ENCODE data around the gene RIN2. TPM values are rescaled to one million over a fixed set of nuclear protein-coding genes. Genes with fewer than 3 reads are reported as not detected.

Gene RIN2, protein sequence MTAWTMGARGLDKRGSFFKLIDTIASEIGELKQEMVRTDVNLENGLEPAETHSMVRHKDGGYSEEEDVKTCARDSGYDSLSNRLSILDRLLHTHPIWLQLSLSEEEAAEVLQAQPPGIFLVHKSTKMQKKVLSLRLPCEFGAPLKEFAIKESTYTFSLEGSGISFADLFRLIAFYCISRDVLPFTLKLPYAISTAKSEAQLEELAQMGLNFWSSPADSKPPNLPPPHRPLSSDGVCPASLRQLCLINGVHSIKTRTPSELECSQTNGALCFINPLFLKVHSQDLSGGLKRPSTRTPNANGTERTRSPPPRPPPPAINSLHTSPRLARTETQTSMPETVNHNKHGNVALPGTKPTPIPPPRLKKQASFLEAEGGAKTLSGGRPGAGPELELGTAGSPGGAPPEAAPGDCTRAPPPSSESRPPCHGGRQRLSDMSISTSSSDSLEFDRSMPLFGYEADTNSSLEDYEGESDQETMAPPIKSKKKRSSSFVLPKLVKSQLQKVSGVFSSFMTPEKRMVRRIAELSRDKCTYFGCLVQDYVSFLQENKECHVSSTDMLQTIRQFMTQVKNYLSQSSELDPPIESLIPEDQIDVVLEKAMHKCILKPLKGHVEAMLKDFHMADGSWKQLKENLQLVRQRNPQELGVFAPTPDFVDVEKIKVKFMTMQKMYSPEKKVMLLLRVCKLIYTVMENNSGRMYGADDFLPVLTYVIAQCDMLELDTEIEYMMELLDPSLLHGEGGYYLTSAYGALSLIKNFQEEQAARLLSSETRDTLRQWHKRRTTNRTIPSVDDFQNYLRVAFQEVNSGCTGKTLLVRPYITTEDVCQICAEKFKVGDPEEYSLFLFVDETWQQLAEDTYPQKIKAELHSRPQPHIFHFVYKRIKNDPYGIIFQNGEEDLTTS
- polyA plus RNA-seq (2013, experiment 1 of 2) = 0.65 TPM
- polyA plus RNA-seq (2013, experiment 2 of 2) = 0.53 TPM

- Histone ChIP-seq H3K4me2 (ENCODE audit: low read length) (peak within 1 kb of the TSS; percentile 88), H3K27me3 (ENCODE audit: insufficient read depth, low read length, poor library complexity) (no peaks in the 10 kb centered on the region), H3K56ac (ENCODE audit: low read length) (peak within 1 kb of the TSS; percentile 81), H3K79me1 (ENCODE audit: low read length) (no peaks in the 10 kb centered on the region), H3K27ac (ENCODE audit: low read depth, low read length) (peak within 1 kb of the TSS; percentile 43), H2AK5ac (ENCODE audit: low read length) (no peak within 1 kb of the TSS), H3K18ac (ENCODE audit: low read length) (peak within 1 kb of the TSS; percentile 80), H2BK15ac (replicated peaks; ENCODE audit: low read depth) (peak within 1 kb of the TSS; percentile 21), H3K4ac (ENCODE audit: low read depth, low read length) (no peak within 1 kb of the TSS), H3K4me1 (ENCODE audit: control insufficient read depth, low read depth, low read length) (no peaks in the 10 kb centered on the region), H3K36me3 (ENCODE audit: control insufficient read depth, insufficient read depth, low read length) (no peaks in the 10 kb centered on the region), H3K4me3 (ENCODE audit: low read length) (peak within 1 kb of the TSS; percentile 59), H2BK120ac (ENCODE audit: low read depth, low read length) (no peak within 1 kb of the TSS), H4K8ac (ENCODE audit: low read depth, low read length) (no peak within 1 kb of the TSS), H3K23ac (ENCODE audit: low read length) (no peak within 1 kb of the TSS), H3K79me2 (ENCODE audit: control insufficient read depth, insufficient read depth, low read length) (no peaks in the 10 kb centered on the region), H4K5ac (ENCODE audit: low read length) (no peak within 1 kb of the TSS), H2BK5ac (ENCODE audit: low read length) (no peak within 1 kb of the TSS), H3K9ac (ENCODE audit: low read length) (peak within 1 kb of the TSS; percentile 77)
- DNase-seq = no peak
- no CpG with 5 or more reads among the region's 25 CpGs for WGBS (ENCODE audit: extremely low coverage, insufficient coverage, low lambda C conversion rate)
These were observed at the start of gene RIN2 for GRCh38 chr20:19758133-19758500. Gene RIN2, plus strand, starts transcription at chr20:19758258. Its CDS starts 131,344 bp downstream, at chr20:19889602.

DNA sequence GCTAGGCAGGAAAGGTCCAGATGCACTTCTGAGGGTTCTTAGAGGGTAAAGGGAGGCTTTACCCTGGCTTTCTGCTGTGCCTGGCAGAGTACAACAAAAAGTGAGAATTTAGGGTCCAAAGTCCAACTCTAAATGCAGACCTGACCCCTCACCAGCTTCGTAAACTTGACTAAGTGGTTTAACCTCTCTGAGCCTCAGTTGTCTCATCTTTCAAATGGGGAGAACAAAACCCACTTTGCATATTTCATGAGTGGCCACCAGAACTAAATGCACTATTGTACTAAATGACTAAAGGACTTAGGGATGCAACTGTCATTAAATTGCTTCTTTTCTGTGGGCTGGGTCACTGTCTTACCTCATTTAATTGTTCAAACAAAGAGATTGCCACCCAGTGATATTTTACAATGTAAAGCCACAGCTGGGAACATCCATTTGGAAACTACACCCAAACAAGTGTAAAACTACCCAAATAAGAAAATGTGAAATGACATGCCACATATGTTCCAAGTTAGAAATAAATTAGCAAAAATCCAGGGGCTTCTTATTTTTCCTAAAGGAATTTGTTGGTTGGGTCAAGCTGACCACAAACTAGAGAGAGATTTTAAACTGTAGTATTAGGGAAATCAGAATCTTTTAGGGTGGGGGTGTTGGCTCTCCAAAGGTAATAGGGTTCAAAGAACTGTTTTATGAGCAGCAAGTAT, 48.3 kb upstream of the RIN2 start:
- Histone ChIP-seq H3K4ac (ENCODE audit: low read depth, low read length) (no peak overlapping the region), H2AK5ac (ENCODE audit: low read length) (no peak overlapping the region), H3K79me1 (ENCODE audit: low read length) (no peaks in the 10 kb centered on the region), H2BK5ac (ENCODE audit: low read length) (no peak overlapping the region), H3K27me3 (ENCODE audit: insufficient read depth, low read length, poor library complexity) (no peaks in the 10 kb centered on the region), H3K18ac (ENCODE audit: low read length) (no peak overlapping the region), H3K36me3 (ENCODE audit: control insufficient read depth, insufficient read depth, low read length) (no peaks in the 10 kb centered on the region), H3K27ac (ENCODE audit: low read depth, low read length) (no peak overlapping the region), H3K79me2 (ENCODE audit: control insufficient read depth, insufficient read depth, low read length) (no peaks in the 10 kb centered on the region), H3K9ac (ENCODE audit: low read length) (no peak overlapping the region), H4K8ac (ENCODE audit: low read depth, low read length) (no peak overlapping the region), H3K23ac (ENCODE audit: low read length) (no peak overlapping the region), H3K4me3 (ENCODE audit: low read length) (no peak overlapping the region), H3K4me1 (ENCODE audit: control insufficient read depth, low read depth, low read length) (no peaks in the 10 kb centered on the region), H2BK120ac (ENCODE audit: low read depth, low read length) (no peak overlapping the region), H4K5ac (ENCODE audit: low read length) (no peak overlapping the region), H3K4me2 (ENCODE audit: low read length) (no peak overlapping the region), H2BK15ac (replicated peaks; ENCODE audit: low read depth) (no peak overlapping the region), H3K56ac (ENCODE audit: low read length) (no peak overlapping the region)
- no CpG with 5 or more reads among the region's 1 CpG for WGBS (ENCODE audit: extremely low coverage, insufficient coverage, low lambda C conversion rate)
- DNase-seq = no peak

- no peaks in the 10 kb centered on the region for H3K79me1 ChIP-seq (ENCODE audit: low read length)
- no peaks in the 10 kb centered on the region for H3K79me2 ChIP-seq (ENCODE audit: control insufficient read depth, insufficient read depth, low read length)
- no peak for DNase-seq
- no peak overlapping the region for H4K8ac ChIP-seq (ENCODE audit: low read depth, low read length)
- no peak overlapping the region for H3K4ac ChIP-seq (ENCODE audit: low read depth, low read length)
- no peak overlapping the region for H2BK15ac ChIP-seq (replicated peaks; ENCODE audit: low read depth)
- H3K23ac ChIP-seq (ENCODE audit: low read length) = no peak overlapping the region
- H2BK120ac ChIP-seq (ENCODE audit: low read depth, low read length) = no peak overlapping the region
- H3K27ac ChIP-seq (ENCODE audit: low read depth, low read length) = no peak overlapping the region
- H3K4me1 ChIP-seq (ENCODE audit: control insufficient read depth, low read depth, low read length) = no peaks in the 10 kb centered on the region
- no peak overlapping the region for H2BK5ac ChIP-seq (ENCODE audit: low read length)
- H3K56ac ChIP-seq (ENCODE audit: low read length) = no peak overlapping the region
- H3K9ac ChIP-seq (ENCODE audit: low read length) = no peak overlapping the region
- no peak overlapping the region for H3K4me2 ChIP-seq (ENCODE audit: low read length)
- H3K18ac ChIP-seq (ENCODE audit: low read length) = no peak overlapping the region
- no peak overlapping the region for H4K5ac ChIP-seq (ENCODE audit: low read length)
- H3K4me3 ChIP-seq (ENCODE audit: low read length) = no peak overlapping the region
- no CpG with 5 or more reads among the region's 5 CpGs for WGBS (ENCODE audit: extremely low coverage, insufficient coverage, low lambda C conversion rate)
- H3K27me3 ChIP-seq (ENCODE audit: insufficient read depth, low read length, poor library complexity) = no peaks in the 10 kb centered on the region
- no peaks in the 10 kb centered on the region for H3K36me3 ChIP-seq (ENCODE audit: control insufficient read depth, insufficient read depth, low read length)
- no peak overlapping the region for H2AK5ac ChIP-seq (ENCODE audit: low read length)
These were observed 47.5 kb upstream of the RIN2 start for GRCh38 chr20:19710336-19711120.

DNA sequence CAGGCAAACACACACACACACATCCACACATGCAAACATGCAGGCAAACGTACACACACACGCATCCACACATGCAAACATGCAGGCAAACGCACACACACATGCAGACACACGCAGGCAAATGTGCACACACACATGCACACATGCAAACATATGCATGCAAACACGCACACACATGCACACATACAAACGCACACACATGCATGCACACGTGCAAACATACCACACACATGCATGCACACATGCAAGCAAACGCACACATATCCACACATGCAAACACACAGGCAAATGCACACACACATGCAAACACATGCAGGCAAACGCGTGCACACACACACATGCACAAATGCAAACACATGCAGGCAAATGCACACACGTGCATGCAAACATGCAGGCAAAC, 46.9 kb upstream of the RIN2 start:
- Histone ChIP-seq H3K27me3 (ENCODE audit: insufficient read depth, low read length, poor library complexity) (no peaks in the 10 kb centered on the region), H3K36me3 (ENCODE audit: control insufficient read depth, insufficient read depth, low read length) (no peaks in the 10 kb centered on the region), H3K4me3 (ENCODE audit: low read length) (no peak overlapping the region), H4K8ac (ENCODE audit: low read depth, low read length) (no peak overlapping the region), H3K56ac (ENCODE audit: low read length) (no peak overlapping the region), H3K4me2 (ENCODE audit: low read length) (no peak overlapping the region), H3K79me2 (ENCODE audit: control insufficient read depth, insufficient read depth, low read length) (no peaks in the 10 kb centered on the region), H2BK15ac (replicated peaks; ENCODE audit: low read depth) (no peak overlapping the region), H3K27ac (ENCODE audit: low read depth, low read length) (no peak overlapping the region), H3K9ac (ENCODE audit: low read length) (no peak overlapping the region), H2BK5ac (ENCODE audit: low read length) (no peak overlapping the region), H2AK5ac (ENCODE audit: low read length) (no peak overlapping the region), H3K23ac (ENCODE audit: low read length) (no peak overlapping the region), H3K79me1 (ENCODE audit: low read length) (no peaks in the 10 kb centered on the region), H2BK120ac (ENCODE audit: low read depth, low read length) (no peak overlapping the region), H3K4me1 (ENCODE audit: control insufficient read depth, low read depth, low read length) (no peaks in the 10 kb centered on the region), H4K5ac (ENCODE audit: low read length) (no peak overlapping the region), H3K4ac (ENCODE audit: low read depth, low read length) (no peak overlapping the region), H3K18ac (ENCODE audit: low read length) (no peak overlapping the region)
- DNase-seq = no peak
- no CpG with 5 or more reads among the region's 11 CpGs for WGBS (ENCODE audit: extremely low coverage, insufficient coverage, low lambda C conversion rate)

DNA sequence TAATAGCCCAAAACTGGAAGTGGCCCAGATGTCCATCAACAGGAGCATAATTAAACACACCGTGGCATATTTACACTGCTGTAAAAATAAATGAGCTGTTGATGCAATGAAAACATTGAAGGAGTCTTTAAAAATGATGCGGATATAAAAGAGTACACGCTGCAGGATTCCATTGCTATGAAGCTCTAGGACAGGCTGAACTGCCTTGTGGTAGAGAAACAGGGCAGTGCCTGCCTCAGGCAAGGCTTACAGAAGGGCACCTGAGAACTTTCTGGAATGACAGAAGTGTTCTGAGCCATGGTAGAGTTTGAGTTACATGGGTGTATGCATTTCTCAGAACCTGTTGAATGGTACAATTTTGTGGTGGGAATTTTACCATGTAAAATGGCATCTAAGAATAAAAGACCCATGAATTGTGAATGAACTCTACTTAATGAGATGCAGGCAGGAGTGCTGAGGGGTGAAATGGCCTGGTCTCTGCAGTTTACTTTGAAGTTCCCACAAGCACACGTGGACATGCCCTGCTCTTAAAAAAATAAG, 45.3 kb upstream of the RIN2 start:
- Histone ChIP-seq H4K5ac (ENCODE audit: low read length) (no peak overlapping the region), H3K9ac (ENCODE audit: low read length) (no peak overlapping the region), H3K27ac (ENCODE audit: low read depth, low read length) (no peak overlapping the region), H3K56ac (ENCODE audit: low read length) (no peak overlapping the region), H3K18ac (ENCODE audit: low read length) (no peak overlapping the region), H3K23ac (ENCODE audit: low read length) (no peak overlapping the region), H2AK5ac (ENCODE audit: low read length) (no peak overlapping the region), H3K79me2 (ENCODE audit: control insufficient read depth, insufficient read depth, low read length) (no peaks in the 10 kb centered on the region), H3K4me1 (ENCODE audit: control insufficient read depth, low read depth, low read length) (no peaks in the 10 kb centered on the region), H4K8ac (ENCODE audit: low read depth, low read length) (no peak overlapping the region), H2BK5ac (ENCODE audit: low read length) (no peak overlapping the region), H3K36me3 (ENCODE audit: control insufficient read depth, insufficient read depth, low read length) (no peaks in the 10 kb centered on the region), H3K79me1 (ENCODE audit: low read length) (no peaks in the 10 kb centered on the region), H3K4me2 (ENCODE audit: low read length) (no peak overlapping the region), H2BK15ac (replicated peaks; ENCODE audit: low read depth) (no peak overlapping the region), H3K4me3 (ENCODE audit: low read length) (no peak overlapping the region), H3K27me3 (ENCODE audit: insufficient read depth, low read length, poor library complexity) (no peaks in the 10 kb centered on the region), H3K4ac (ENCODE audit: low read depth, low read length) (no peak overlapping the region), H2BK120ac (ENCODE audit: low read depth, low read length) (no peak overlapping the region)
- DNase-seq = no peak
- no CpG with 5 or more reads among the region's 4 CpGs for WGBS (ENCODE audit: extremely low coverage, insufficient coverage, low lambda C conversion rate)

All from mesendoderm (in vitro differentiated cells).